Superior temporal gyrus (tissue), 1 donor: ENCODE measurements around the gene GP9.
A peak's percentile ranks its signal among the peaks of the same experiment; 100 is the strongest.
"Not testable (repeated sequence)": the region's sequence is repeated elsewhere in the genome, so short reads cannot be mapped to it uniquely, and the experiment has no call there.

ENCODE experiments used
- DNase-seq: peaks from one replicate; pipeline ENCODE4 v3.0.0-alpha.2; 2016; ENCODE audit errors: extremely low spot score

The GP9 gene

GRCh38 chr3:129050556-129051295 lies 9.9 kb upstream of the GP9 start:
- DNase-seq = no peak

GRCh38 chr3:129051871-129052340 lies 8.7 kb upstream of the GP9 start:
- no peak for DNase-seq

GRCh38 chr3:129052675-129053074 lies 7.9 kb upstream of the GP9 start:
- DNase-seq = no peak

GRCh38 chr3:129054605-129055104 lies 5.9 kb upstream of the GP9 start:
- no peak for DNase-seq

GRCh38 chr3:129056451-129057173 lies 4.0 kb upstream of the GP9 start:
- DNase-seq = no peak

- DNase-seq = no peak
Measured at GRCh38 chr3:129057249-129057648, 3.3 kb upstream of the GP9 start.

- DNase-seq = peak; percentile 16
Measured at GRCh38 chr3:129058441-129059200, 2.0 kb upstream of the GP9 start.

GRCh38 chr3:129059311-129059958 lies 1.1 kb upstream of the GP9 start:
- no peak for DNase-seq

GRCh38 chr3:129061023-129061887 lies 676 bp downstream of the GP9 start:
- no peak for DNase-seq

- DNase-seq = no peak
Measured at GRCh38 chr3:129061888-129062834, 1.6 kb downstream of the GP9 start.

GRCh38 chr3:129063091-129063640 lies 2.6 kb downstream of the GP9 start:
- no peak for DNase-seq

GRCh38 chr3:129063841-129064482 lies 3.4 kb downstream of the GP9 start:
- no peak for DNase-seq

GRCh38 chr3:129065016-129065719 lies 4.6 kb downstream of the GP9 start:
- no peak for DNase-seq

GRCh38 chr3:129065720-129066073 lies 5.1 kb downstream of the GP9 start:
- DNase-seq = no peak

GRCh38 chr3:129067719-129068118 lies 7.1 kb downstream of the GP9 start:
- DNase-seq = not testable (repeated sequence)

GRCh38 chr3:129068291-129068886 lies 7.8 kb downstream of the GP9 start:
- DNase-seq = no peak

GRCh38 chr3:129069313-129070085 lies 8.9 kb downstream of the GP9 start:
- not testable (repeated sequence) for DNase-seq
